Measurements from ENCODE around the gene MAGI1. TPM values are rescaled to one million over a fixed set of nuclear protein-coding genes. Genes with fewer than 3 reads are reported as not detected.

Gene MAGI1
- total RNA-seq (2022; extraction: Qiagen RNA extraction; ENCODE audit: low read depth), result 2.7 to 4.6 TPM (median 3.8 TPM) in 5 replicates

GRCh38 chr3:66038726-66039589 lies at the start of gene MAGI1:
Gene MAGI1, minus strand, starts transcription at chr3:66038918. Its CDS starts 610 bp downstream, at chr3:66038308.

Other genes starting within 250 kb of the MAGI1 start
- gene SLC25A26, start 182.1 kb upstream of the MAGI1 start, total RNA-seq (2022; extraction: Qiagen RNA extraction; ENCODE audit: low read depth), result 17.7 to 20.2 TPM (median 19.8 TPM) in 5 replicates